GM13976 (cell line): ENCODE results near the gene FOXJ1.
A peak's percentile ranks its signal among the peaks of the same experiment; 100 is the strongest.

ENCODE experiments used
- DNase-seq: peaks from one replicate; pipeline ENCODE4 v3.0.0; 2012; ENCODE audit warnings: low spot score
- in situ Hi-C: fragments of 300-500 bp; cut with MboI; formaldehyde crosslinking; loops from one replicate; pipeline ENCODE4 v1.12.0; 2022; ENCODE audit warnings: low sequenced_read_pairs, mixed read lengths, inconsistent platforms; ENCODE audit not compliant: unreplicated experiment
- TF ChIP-seq, protein P1 (sequence below): IDR thresholded peaks from 2 replicates; pipeline ENCODE4 v1.5.1; 2012; ENCODE audit warnings: borderline replicate concordance, mild to moderate bottlenecking; ENCODE audit not compliant: insufficient read depth; ENCODE audit errors: extremely low read depth, missing control alignments, control extremely low read depth

The FOXJ1 gene

DNA sequence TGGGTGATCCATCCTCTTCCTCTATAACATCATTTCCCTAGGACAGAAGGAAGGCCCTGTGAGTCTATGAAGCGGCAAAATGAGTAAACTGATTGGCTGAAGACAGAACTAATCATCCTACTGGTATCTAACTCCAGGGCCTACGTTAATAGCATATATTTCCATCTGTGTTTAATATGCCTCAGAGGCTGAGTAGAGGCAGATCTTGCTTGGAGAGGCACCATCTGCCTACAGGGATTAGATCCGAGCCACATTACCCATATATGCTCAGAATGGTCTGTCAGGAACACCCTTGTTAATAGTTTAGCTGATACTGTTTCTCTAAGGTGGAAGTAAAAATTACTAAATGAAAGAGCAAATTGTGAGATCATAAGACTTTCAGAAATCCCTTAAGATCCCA, 13.2 kb upstream of the FOXJ1 start:
- in situ Hi-C loops, result no loop called here
- TF ChIP-seq, protein P1, sequence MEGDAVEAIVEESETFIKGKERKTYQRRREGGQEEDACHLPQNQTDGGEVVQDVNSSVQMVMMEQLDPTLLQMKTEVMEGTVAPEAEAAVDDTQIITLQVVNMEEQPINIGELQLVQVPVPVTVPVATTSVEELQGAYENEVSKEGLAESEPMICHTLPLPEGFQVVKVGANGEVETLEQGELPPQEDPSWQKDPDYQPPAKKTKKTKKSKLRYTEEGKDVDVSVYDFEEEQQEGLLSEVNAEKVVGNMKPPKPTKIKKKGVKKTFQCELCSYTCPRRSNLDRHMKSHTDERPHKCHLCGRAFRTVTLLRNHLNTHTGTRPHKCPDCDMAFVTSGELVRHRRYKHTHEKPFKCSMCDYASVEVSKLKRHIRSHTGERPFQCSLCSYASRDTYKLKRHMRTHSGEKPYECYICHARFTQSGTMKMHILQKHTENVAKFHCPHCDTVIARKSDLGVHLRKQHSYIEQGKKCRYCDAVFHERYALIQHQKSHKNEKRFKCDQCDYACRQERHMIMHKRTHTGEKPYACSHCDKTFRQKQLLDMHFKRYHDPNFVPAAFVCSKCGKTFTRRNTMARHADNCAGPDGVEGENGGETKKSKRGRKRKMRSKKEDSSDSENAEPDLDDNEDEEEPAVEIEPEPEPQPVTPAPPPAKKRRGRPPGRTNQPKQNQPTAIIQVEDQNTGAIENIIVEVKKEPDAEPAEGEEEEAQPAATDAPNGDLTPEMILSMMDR, result no peak

DNA sequence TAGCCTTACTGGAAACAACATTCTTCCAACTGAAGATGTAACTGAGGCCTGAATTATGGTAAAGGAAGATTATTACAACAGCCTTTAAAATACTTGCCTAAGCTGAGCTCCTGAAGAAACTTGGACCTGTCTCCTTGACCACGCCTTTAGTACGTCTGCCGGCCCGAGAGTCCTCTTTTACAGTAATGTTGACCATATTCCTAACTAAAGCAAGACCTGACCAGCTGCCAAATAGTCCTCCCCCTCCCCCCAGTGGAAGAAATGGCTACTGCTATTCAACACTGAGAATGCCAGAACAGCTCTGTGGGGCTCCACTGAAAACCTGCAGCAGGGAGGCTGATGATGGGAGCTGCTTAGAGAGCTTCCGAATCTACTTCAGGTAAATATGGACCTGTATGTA, 12.6 kb upstream of the FOXJ1 start:
- no peak for DNase-seq
- TF ChIP-seq, protein P1, result no peak
- in situ Hi-C loops, result no loop called here

More for the DNA sequence above, 13.2 kb upstream of the FOXJ1 start:
- no peak for DNase-seq

DNA sequence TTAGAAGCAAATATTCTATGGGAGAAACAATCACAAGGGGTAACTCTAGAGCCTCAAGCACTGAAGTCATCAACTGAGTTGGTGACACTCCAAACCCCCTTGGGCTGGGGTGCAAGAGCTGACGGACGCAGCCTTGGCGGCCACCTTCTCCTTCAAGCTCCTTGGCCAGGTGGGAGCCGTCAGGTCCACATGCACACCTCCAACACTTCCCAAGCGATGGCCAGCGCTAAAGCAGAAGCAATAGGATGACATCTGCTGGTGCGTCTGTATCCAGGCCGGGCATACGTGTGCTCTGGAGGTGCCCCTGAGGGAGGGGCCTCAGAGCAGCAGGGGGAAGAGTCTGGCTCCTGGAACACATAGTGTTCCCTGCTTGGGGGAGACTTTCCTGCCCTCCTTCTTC, 12.2 kb upstream of the FOXJ1 start:
- TF ChIP-seq, protein P1, result no peak
- in situ Hi-C loops, result no loop called here
- no peak for DNase-seq

DNA sequence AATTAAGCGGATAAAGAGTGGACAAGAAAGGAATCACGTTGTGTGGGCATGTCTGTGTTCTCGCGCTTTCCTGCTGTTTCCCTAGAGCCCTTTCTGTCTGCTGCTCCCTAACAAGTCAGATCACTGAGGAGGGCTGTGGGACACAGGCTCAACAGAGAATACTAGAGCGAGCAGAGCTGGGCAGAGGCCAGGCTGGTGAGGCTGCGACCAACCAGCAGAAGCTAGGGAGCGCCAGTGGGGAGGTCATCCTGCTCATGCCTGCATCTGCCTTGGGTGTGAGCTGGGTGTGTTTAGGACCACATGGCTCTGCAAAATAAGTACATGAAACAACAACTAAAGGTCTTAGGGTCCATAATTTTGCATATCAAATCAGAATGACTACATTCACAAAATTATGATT, 11.5 kb upstream of the FOXJ1 start:
- in situ Hi-C loops, result no loop called here
- no peak for DNase-seq
- TF ChIP-seq, protein P1, result no peak

DNA sequence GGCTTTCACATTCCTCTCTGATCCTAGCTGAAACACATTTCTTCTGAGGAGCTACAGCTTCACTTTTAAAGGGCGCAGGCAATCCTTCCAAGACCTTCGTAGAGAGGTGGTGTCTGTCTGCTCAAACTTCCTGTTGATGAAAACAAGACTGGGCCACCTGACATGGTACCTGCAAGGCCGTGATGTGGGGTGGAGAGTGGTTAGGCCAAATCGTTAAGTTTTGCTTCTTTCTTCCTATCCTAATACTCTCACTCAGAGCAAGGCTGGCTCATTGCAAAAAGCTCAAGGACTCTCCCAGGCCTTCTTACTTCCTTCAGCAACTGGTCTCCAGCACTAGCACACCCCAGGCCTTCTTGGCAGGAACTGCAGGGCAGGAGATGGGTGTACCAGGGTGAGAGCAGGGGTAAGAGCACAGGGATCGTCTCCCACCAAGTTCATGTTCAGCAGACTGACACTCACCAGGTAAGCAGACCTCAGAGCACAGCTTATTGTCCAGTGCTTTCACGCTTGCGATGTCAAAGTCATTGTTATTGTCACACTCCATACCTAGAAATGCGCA, 10.9 kb upstream of the FOXJ1 start:
- TF ChIP-seq, protein P1, result no peak
- in situ Hi-C loops, result no loop called here

DNA sequence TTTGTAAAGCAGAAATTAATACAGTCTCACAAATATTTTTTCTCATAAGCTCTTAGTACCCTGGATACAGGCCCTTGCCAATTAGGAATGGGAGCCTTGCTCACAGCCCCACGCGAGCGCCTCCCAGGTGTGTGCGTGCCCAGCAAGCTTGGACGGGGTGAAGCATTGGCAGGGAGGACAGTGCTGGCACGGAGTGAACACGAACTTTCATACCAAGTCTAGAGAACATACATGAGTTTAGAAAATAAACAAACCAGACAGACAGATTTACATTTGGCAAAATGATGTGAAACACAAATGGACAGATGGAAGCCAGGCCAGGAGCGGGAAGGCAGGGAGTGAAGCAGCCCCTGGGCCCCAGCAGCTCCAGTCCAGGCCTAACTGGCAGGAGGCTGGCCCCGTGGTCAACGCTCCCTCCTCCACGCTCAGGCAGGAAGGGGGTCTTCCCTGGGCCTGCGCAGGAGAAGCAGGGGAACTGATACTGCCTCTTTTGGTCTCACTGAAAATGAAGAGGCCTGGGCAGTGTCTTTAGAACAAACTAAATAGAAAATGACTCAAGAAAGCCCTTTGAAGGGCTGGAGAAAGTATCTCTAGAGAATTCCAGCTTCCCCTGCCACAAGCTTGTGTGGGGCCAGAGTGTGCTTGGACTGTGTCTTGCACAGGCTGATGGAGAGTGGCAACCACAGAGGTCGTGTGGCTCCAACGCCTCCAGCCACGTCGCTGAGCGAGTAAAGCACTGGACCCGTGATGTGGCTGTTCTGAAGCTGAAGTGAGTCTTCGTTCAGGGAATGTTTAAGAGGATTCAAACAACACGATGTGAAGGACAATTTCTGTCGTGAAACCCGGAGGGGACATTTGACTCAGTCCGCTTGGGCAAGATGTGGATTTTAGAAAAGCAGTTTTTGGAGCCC, 9.9 kb upstream of the FOXJ1 start:
- DNase-seq, result peak; percentile 21
- in situ Hi-C loops, result no loop called here
- TF ChIP-seq, protein P1, result no peak

More for the DNA sequence above, 10.9 kb upstream of the FOXJ1 start:
- DNase-seq, result no peak

DNA sequence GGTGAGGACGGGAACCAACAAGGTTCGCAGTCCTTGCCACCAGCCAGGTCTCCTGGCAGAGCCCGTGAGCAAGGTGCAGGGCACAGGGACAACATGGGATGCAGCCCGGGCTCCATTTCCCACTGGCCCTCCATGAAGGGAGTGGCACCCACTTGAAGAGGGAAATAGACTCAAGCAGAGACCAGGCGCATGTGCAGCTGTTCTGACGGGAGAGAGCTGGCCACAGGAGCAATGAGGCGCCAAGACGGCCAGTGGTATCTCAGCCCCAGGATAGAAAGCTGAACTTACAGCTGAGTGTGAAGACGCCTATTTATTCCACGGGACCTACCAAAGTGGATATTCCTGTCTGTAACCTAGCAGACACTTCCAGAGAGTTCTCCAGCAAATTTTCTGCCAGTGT, 8.2 kb upstream of the FOXJ1 start:
- TF ChIP-seq, protein P1, result no peak
- in situ Hi-C loops, result no loop called here
- no peak for DNase-seq
